GM21423 (cell line): Measurements from ENCODE around the gene SEC14L5.
"Not testable (repeated sequence)": the region's sequence is repeated elsewhere in the genome, so short reads cannot be mapped to it uniquely, and the experiment has no call there.

ENCODE experiments used
- ATAC-seq: cut with Tn5 transposase; IDR thresholded peaks from one replicate; pipeline ENCODE4 v1.9.1; 2021; ENCODE audit warnings: mild to moderate bottlenecking, moderate library complexity; ENCODE audit not compliant: unreplicated experiment

SEC14L5 gene

GRCh38 chr16:5033256-5034166, 75.4 kb downstream of the SEC14L5 start, which contains the start of gene NAGPA:
NAGPA (minus strand) TSS chr16:5033935; CDS start chr16:5033914, 21 bp downstream.
- peak; percentile 87 for ATAC-seq

DNA sequence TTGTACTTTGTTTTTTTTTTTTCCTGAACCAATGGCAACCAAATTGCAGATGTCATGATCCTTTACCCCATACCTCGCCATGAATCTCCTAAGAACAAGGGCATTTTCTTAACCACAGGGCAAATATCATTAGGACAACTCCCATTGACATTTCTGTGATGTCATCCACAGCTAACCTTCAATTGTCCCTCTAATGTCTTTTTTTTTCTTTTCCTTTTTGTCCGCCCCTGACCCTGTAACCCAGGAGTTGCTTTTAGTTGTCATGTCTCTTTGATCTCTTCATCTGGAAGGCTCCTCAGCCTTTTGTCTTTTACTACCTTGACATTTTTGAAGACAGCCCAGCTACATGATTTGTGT, 76.0 kb downstream of the SEC14L5 start:
- ATAC-seq: no peak

DNA sequence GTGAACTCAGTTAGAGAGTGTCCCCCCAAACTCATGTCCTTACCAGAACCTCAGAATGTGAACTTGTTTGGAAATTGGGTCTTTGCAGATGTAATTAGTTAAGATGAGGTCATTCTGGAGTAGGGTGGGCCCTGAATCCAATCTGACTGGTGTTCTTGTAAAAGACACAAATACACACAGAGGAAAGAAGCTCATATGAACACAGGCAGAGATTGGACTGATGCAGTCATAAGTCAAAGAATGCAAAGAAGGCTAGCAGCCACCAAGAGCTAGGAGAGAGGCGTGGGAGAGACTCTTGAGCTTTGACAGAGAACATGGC, 77.7 kb downstream of the SEC14L5 start:
- no peak for ATAC-seq

DNA sequence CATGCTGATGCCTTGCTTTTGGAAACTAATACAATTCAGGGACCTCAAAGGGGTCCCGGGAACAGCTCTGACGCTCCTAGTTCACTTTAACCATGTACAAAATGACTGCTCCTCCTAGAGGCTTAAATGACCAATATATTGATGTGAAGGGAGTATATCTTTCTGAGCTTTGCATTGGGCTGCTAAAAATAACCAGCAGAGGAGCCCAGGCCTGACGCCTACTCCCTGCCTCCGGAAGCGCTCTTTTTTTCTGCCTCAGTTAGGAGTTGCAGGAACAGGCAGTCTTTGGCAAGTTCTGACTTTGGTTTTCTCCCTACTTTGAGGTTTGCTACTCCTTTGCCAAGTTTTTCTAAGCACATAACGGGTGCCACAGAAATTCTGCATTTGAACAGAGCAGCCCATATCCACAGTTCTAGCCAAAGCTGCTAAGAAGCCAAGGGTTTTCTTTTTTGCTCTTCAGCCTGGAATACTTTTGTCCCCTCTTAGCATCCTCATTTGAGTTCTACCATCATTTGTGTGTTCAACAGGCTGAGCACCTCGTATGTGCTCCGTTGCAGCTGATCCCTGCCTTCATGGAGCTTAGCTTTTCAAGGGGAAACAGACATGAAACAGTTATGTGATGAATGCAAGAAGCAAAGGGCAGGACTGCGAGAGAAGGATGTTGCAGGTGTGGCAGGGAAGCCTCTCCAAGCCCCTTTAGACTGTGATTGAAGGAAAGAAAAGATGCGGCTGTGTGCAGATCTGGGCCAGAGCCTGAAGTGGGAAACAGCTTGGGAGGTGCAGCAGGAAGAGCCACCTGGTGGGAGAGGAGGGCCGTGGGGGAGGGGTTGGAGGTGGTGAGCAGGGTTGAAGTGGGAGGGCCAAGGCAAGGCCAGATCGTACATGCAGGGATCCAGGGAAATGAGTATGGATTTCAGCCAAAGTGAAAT, 78.4 kb downstream of the SEC14L5 start:
- no peak for ATAC-seq

GRCh38 chr16:5040451-5040850, 82.3 kb downstream of the SEC14L5 start:
- no peak for ATAC-seq

DNA sequence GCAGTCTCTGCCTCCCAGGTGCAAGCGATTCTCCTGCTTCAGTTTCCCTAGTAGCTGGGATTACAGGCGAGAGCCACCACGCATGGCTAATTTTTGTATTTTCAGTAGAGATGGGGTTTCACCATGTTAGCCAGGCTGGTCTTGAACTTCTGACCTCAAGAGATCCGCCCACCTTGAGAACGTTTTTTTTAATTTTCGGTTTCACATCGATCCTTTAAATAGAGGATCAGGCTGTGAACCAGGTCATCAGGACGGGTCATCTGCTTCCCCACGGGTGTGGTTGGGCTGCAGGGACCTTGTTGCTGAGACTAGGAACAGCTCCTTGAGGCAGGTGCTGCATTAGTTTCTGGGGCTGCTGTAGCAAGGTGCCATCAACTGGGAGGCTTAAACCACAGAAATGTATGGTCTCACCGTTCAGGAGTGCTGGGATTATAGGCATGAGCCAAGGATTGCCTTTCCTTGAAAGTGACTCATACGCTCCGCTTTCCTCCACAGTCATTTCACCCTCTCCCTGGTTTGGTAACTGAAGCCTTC, 83.5 kb downstream of the SEC14L5 start:
- ATAC-seq: no peak

DNA sequence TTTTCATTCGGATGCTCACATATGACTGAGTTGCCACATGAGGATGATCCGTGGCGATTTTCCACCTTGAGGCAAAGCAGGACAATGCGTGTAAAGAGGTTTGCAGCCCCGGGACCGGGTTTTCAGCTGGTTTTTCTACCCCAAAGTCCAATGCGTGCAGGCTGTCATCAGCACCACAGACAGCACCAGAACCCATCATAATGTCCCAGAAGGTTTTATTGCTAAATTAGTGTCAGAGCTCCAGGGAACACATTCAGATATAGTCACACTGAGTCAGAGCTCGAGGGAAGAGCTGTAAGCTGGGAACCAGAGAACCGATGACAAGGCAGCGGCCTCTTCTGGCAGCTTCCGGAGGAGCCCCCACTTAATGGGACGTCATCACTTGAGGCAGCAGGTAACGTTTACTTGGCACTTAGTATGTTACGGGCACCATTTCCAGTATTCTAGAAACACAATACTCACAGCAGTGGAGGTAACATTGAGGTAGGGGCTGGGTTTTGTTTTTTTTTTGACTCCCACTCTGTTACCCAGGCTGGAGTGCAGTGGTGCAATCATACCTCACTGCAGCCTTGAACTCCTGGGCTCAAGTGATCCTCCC, 84.5 kb downstream of the SEC14L5 start:
- ATAC-seq: no peak

GRCh38 chr16:5044011-5044540, 85.9 kb downstream of the SEC14L5 start:
- no peak for ATAC-seq

GRCh38 chr16:5044581-5044980, 86.5 kb downstream of the SEC14L5 start:
- not testable (repeated sequence) for ATAC-seq

DNA sequence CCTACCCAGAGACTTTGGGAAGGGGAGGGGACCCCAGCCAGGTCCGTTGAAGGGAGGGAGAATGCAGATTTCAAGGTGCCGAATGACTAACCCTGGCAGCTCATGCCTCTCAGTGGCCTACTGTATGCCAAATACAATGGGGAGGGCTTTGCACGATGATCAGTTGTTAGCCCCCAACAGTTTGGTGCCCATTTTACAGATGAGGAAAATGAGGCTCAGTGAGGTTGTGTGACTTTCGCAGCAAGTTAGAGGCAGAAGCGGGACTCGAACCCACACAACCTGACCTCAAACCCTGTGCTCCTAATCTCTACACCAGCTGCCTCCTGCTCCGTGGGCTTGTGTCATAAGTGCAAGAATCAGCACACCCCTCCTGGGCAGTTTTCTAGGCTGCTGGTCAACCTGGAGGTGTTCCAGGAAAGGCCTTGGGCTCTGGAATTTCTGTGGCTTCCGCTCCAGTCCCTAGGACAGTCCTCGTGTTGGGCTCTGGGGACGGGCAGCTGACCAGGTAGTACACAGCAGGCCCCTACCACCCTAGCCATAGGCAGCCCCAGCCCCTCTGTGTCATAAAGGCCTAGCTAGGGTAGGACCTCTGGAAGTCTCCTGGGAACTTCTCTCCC, 87.5 kb downstream of the SEC14L5 start:
- ATAC-seq: no peak

DNA sequence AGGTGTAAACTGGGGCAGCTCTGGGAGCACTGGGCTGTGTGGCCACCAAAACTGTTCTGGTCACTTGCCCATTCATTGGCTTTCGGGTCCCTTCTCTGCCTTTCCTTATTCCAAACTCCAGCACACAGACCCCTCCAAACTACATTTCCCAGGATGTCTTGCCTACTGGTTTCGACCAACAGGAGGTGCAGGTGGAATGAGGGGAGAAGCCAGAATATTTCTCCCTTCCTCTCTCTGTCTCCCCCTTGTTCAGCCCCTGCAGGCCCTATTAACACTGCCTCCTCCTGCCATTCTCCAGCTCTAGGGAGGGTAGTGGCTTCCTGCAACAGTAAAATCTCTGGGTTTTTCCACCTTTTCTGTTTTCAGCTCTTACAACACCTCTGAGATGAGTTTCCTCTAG, 88.8 kb downstream of the SEC14L5 start:
- no peak for ATAC-seq

- ATAC-seq: no peak
Measured at GRCh38 chr16:5054876-5055865, 97.0 kb downstream of the SEC14L5 start.

DNA sequence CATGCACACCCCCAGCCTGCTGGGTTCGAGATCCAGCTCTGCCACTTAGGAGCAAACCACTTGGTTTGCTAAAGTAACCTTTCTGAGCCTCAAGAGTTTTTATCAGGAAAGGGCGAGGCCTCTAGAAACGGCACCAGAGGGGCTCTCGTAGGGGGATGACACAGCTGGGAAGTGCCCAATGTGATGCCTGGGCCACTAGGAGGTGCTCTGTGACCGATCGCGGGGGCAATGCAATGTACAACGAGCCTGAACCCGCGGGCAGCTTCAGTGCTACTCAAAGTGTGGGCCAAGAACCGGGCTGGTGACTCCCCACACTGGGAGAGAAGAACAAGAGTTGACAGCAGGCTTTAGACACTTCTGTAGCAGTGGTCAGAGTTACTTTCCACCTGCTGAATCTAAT, 98.2 kb downstream of the SEC14L5 start:
- peak; percentile 53 for ATAC-seq

DNA sequence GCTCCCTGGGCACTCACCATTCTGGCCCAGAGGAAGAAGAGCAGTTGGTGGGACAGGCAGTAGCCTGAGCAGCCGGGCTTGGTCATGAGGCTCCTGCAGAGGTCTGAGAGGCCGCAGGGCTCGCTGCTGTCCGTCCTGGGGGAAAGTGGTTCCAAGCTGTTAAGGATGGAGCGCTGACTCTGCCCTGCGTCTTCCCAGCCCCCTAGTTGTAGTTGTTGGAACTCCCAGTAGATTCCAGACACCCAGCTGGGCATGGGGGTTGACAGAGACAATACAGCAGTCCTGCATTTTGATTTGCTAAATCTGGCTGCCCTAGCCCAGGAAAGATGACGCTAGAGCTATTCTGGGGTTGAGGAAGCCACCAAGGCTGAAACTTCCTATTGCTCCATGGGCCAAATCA, 100.3 kb downstream of the SEC14L5 start:
- no peak for ATAC-seq

GRCh38 chr16:5059386-5060072, 101.4 kb downstream of the SEC14L5 start:
- ATAC-seq: no peak

GRCh38 chr16:5060073-5060641, 102.0 kb downstream of the SEC14L5 start:
- no peak for ATAC-seq

- no peak for ATAC-seq
Measured at GRCh38 chr16:5062051-5062450, 103.9 kb downstream of the SEC14L5 start.
